Effector memory CD8-positive, alpha-beta T cell (primary cell): Measurements from ENCODE around the gene CCDC57.

ENCODE experiments used
- ATAC-seq: fragments of 150-1000 bp; cut with Tn5 transposase; replicated peaks from 2 replicates; pipeline ENCODE4 v1.10.0; 2021; ENCODE audit warnings: mild to moderate bottlenecking, moderate library complexity
- DNase-seq, 3 experiments: peaks; one replicate each; pipeline ENCODE4 v3.0.0; 2021
- H3K27ac Mint-ChIP-seq, 2 donors: one replicate each; pipeline ENCODE4 v1.8.0; 2022; ENCODE audit warnings: mild to moderate bottlenecking in 2 of 2, mixed read lengths in 2 of 2, moderate library complexity in 2 of 2
- H3K27me3 Mint-ChIP-seq, 2 donors: one replicate each; pipeline ENCODE4 v1.8.0; 2022; ENCODE audit warnings: mixed read lengths in 2 of 2
- H3K36me3 Mint-ChIP-seq: one replicate; pipeline ENCODE4 v1.8.0; 2022; ENCODE audit warnings: mild to moderate bottlenecking, moderate library complexity, mixed read lengths; ENCODE audit not compliant: insufficient read depth
- H3K4me1 Mint-ChIP-seq, 2 donors: one replicate each; pipeline ENCODE4 v1.8.0; 2022; ENCODE audit warnings: low read depth in 2 of 2, mixed read lengths in 2 of 2
- H3K4me3 Mint-ChIP-seq, 2 donors: one replicate each; pipeline ENCODE4 v1.8.0; 2022; ENCODE audit warnings: mild to moderate bottlenecking in 2 of 2, mixed read lengths in 2 of 2, moderate library complexity in 2 of 2
- H3K9me3 Mint-ChIP-seq, 2 donors: one replicate each; pipeline ENCODE4 v1.8.0; 2022; ENCODE audit warnings: mixed read lengths in 2 of 2

The CCDC57 gene

DNA sequence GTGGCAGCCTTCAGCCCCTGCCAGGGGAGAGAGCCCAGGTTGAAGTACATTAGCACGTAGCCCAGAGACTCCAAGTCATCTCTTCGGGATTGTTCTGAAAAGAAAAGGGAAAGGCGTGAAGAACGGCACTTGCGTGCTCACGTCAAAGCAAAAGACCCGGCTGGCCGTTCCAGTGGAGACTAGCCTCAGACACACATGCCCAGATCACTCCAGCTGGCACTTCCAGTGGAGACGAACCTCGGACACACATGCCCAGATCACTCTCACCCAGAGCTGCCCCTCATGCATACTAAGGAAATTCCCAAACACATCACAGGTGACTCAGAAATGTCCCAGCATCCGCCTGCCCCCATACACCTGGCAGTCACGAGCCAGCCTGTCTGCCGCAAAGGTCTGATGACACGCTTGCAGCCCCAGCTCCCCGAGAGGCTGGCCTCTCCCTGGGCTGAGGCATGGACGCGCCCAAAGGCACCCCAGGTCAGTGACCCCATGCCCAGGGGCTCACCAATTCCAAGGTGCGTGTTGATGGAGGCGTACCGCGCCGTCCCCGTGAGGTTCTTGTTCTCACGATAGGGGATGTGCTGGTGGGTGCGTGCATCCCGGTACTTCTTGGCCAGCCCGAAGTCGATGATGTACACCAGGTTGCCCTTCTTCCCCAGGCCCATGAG lies 40.0 kb upstream of the CCDC57 start:
- H3K27me3 Mint-ChIP-seq = no peaks in the 10 kb centered on the region
- H3K4me1 Mint-ChIP-seq = peaks cover 16 to 17% of the 10 kb centered on the region in 2 donors
- peak overlapping the region in 1 of 2 donors; percentile 12 for H3K4me3 Mint-ChIP-seq
- ATAC-seq = no peak
- H3K27ac Mint-ChIP-seq = peak overlapping the region; percentile 19 to 84
- no peaks in the 10 kb centered on the region for H3K9me3 Mint-ChIP-seq
- H3K36me3 Mint-ChIP-seq = peaks cover 88% of the 10 kb centered on the region
- DNase-seq = no peak

DNA sequence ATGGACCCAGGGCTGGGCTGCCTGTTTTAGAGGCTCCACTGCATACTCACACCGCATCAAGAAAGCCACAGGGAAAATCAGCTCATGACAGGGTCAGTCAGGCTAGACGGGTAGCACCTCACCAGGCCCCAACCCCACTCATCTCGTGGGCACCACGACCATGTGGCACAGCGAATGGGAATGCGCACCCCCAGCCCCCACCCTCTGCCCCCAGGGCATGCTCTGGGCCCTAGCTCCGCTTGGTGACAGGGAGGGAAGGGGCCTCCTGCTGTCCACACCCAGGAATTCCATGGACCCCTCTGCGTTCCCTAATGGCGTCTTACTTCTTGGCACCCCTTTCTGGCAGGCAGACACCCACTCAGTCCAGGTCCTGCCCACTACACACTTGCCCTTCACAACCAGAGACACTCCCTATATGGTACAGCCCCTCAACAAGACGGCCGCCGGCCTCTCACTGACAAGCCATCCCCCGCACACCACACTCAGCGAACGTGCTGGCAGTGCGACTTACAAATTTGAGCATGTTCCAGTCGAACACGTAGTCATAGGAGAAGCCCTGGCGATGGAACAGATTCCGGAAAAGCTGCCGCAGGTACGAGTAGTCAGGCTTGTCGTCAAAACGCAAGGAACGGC lies 38.3 kb upstream of the CCDC57 start:
- peaks cover 20 to 21% of the 10 kb centered on the region in 2 donors for H3K4me1 Mint-ChIP-seq
- no peak overlapping the region for H3K4me3 Mint-ChIP-seq
- no peaks in the 10 kb centered on the region for H3K27me3 Mint-ChIP-seq
- peaks cover 88% of the 10 kb centered on the region for H3K36me3 Mint-ChIP-seq
- peak overlapping the region; percentile 8 to 84 for H3K27ac Mint-ChIP-seq
- H3K9me3 Mint-ChIP-seq = no peaks in the 10 kb centered on the region
- no peak for DNase-seq
- ATAC-seq = no peak

DNA sequence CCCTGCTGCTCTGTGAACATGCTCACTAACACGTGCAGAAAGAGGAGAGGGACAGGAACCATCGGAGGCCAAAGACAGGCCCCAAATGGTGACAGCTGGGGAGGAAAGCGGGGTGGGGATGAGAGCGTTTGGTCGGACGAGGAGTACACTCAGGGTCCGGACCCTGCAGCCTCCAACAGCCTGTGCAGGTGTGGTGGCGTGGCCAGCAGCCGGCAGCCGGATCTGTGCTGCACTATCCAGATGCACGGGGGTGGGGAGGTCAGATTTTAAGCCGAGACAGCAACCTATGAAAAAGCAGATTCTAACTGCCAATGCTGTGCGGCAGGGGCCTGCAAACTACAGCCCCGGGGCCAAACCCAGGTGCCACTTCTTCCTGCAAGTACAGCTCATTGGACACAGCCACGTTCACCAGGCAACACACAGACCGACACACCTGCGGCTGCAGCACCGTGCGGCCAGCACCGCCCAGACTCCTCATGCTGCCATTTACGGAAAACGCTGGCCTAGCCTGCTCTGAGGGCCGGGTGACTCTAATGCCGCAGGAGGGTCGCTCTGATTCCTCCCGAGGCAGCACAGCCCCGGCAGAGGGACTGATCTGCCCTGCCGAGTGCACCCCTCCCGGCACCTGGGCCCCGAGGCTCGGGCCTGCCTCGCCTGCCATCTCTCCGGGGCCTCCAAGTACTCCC lies 37.4 kb upstream of the CCDC57 start:
- H3K4me3 Mint-ChIP-seq = peak overlapping the region in 1 of 2 donors; percentile 3
- no peaks in the 10 kb centered on the region for H3K27me3 Mint-ChIP-seq
- H3K27ac Mint-ChIP-seq = peak overlapping the region in 1 of 2 donors; percentile 96
- no peak for ATAC-seq
- no peak for DNase-seq
- H3K36me3 Mint-ChIP-seq = peaks cover 88% of the 10 kb centered on the region
- H3K4me1 Mint-ChIP-seq = peaks cover 22 to 23% of the 10 kb centered on the region in 2 donors
- no peaks in the 10 kb centered on the region for H3K9me3 Mint-ChIP-seq

DNA sequence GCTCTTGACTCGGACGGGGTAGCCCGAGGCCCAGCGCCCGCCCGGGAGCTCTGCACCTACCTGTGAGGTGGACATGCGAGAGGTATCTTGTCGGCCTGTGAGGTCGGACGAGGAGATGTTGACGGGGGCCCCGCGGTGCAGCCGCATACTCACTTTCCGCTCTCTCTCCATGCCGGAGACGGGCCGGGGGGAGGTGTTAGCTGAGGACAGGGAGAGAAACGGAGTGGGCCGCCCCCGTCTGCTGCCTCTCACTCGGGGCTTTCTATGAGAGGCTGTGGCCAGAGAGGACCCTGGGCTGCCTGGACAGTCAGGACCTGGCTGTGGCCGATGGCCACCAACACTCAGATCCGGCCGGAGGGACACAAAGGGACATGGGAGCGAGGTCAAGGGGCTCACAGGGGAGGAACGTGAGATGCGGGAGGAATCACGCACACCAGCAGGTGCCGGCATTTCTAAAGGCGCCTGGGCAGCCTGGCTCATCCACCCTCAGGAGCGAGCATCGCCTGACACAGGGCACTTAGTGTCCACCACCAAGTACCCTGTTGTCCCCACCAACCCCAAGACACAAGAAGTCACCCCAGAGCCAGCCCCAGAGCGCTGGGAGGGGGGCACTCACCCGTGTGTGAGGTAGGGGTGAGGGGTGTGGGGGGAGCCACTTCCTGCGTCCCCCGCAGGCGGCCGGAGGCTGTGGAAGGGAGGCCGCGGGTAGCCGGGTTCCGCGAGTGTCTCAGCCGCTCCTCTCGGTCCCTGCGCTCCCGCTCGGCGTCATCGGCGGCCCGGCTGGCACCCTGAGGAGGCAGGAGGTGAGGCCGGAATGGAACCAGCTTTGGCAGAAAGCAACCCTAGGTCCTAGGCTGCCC lies 36.4 kb upstream of the CCDC57 start:
- H3K27ac Mint-ChIP-seq = peak overlapping the region in 1 of 2 donors; percentile 96
- no peaks in the 10 kb centered on the region for H3K27me3 Mint-ChIP-seq
- H3K4me1 Mint-ChIP-seq = peaks cover 32% of the 10 kb centered on the region in 2 donors
- ATAC-seq = no peak
- DNase-seq = no peak
- peak overlapping the region in 1 of 2 donors; percentile 61 for H3K4me3 Mint-ChIP-seq
- H3K36me3 Mint-ChIP-seq = peaks cover 96% of the 10 kb centered on the region
- no peaks in the 10 kb centered on the region for H3K9me3 Mint-ChIP-seq

DNA sequence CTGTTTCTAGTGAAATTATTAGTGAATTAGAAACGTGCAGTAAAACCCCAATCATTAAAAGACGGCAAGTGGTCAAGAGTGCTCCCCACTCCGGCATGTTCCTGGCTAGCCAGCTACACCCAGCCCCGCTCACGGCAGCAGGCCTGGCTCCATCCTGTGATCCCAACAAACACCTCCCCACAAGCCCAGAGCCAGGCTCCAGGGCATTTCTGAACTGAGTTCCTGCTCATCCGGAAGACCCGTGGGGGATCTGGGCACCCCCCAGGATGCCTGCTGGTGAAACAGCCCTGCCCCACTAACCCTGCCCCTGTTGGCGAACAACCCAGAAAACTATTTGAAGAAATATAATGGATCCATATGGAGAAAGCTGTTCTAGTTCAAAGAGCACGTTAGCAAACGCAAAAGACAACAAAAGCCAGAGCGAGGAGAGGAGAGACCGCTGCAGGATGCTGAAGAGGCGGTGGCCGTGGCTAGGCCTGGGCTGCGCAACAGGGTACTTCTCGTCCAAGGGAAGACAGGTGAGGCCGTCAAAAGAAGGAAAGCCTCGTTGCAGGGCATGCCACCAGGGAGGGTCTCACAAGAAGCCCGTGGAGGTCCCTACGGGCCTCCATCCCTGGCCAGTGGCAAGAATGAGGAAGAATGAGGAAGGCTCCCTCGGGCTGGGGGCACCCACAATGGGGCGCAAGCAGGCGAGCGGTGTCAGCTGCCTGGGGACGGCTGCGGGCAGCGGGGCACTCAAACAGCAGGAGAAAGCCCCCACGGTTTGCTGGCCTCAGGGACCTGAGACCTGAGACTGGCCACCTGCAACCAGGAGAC lies 35.4 kb upstream of the CCDC57 start:
- Mint-ChIP-seq H3K27ac (peak overlapping the region in 1 of 2 donors; percentile 96), H3K36me3 (peaks cover 100% of the 10 kb centered on the region), H3K27me3 (no peaks in the 10 kb centered on the region), H3K4me1 (peaks cover 35 to 36% of the 10 kb centered on the region in 2 donors), H3K4me3 (peak overlapping the region in 1 of 2 donors; percentile 37), H3K9me3 (no peaks in the 10 kb centered on the region)
- ATAC-seq (no peak), DNase-seq (no peak)

DNA sequence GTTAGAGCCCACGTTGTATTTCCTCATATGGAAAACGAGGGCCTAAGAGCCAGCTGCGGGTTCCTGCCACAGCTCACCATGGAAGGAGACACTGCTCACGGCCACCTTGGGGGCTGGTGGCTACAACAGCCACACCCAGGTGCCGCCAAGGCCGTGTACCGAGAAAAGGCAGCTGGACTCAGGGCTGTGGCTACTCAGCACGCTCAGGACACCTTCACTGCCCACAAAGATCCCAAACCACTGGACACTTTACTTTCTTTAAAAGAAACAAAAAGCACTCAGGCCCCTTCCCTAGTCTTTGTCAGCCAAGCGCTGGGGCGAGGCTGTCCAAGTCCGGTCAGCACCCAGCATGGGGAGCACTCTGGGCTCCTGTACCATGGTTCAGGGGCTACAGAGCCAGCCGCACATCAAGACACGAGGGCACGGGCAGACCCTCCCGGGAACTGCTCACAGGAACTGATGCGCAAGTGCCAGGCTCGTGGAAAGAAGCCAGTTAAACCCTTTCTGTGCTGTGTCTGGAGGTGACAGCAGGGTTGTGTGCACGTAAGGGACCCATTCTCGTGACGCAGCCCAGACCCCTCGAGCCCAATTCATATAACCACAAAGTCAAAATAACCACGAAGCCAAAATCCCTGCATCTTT lies 34.7 kb upstream of the CCDC57 start:
- Mint-ChIP-seq H3K9me3 (no peaks in the 10 kb centered on the region), H3K36me3 (peaks cover 100% of the 10 kb centered on the region), H3K27me3 (no peaks in the 10 kb centered on the region), H3K4me1 (peaks cover 38 to 40% of the 10 kb centered on the region in 2 donors), H3K4me3 (peak overlapping the region in 1 of 2 donors; percentile 27), H3K27ac (peak overlapping the region in 1 of 2 donors; percentile 96)
- ATAC-seq = no peak
- DNase-seq = no peak

DNA sequence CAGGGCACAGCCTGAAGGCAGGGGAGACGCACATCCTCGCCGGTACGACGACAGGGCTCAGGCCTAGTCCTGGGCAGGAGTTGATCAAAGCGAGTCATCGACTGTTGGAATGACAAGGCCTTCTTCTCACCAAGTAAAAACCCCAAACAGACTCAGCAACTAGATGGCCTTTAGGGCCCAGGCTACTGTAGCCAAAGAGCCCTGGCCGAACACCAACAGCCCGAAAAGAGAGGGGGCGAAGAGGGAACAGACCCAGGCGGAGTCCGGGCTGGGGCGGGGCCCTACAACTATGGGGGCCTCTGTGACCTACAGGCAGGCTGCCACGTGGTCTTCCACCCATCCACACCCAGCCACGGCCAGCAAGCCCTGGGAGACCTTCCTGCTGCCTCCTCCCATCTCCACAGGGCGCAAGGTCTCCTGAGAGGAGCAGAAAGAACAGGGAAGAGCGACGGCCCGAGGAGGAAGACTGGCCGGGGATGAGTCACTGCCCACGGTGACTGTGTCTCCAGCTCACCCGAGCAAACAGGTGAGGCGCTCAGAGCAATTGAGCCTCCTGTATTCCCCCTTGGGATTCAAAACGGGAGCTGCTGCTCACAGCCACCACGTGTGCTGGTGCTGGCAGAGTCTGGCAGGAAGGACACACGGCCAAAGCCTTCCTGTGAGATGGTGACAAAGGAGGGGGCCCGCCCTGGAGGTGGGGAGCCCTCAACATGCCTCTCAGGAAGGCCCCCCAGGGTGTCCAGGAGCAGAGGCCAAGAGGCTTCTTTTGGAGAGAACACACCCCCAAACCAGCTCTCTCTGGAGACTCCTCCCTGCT lies 33.9 kb upstream of the CCDC57 start:
- Mint-ChIP-seq H3K36me3 (peaks cover 100% of the 10 kb centered on the region), H3K4me3 (peak overlapping the region in 1 of 2 donors; percentile 27), H3K4me1 (peaks cover 38 to 42% of the 10 kb centered on the region in 2 donors), H3K27me3 (no peaks in the 10 kb centered on the region), H3K27ac (peak overlapping the region; percentile 84 to 96), H3K9me3 (no peaks in the 10 kb centered on the region)
- ATAC-seq (no peak), DNase-seq (no peak)

DNA sequence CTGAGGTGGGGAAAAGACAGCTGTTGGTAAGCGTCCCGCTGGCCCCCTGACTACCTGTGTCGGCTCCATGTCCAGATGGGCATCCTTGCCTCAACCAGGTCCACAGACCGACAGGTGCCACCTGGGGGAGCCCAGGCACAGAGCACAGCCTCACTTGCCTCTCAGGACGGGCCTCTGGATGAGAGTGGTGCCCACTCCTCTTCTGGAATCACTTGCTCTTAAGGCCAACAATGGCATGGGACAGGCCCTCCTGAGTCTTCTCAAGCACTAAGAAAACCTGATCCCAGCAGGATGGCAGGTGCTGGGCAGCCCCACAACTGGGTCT lies 33.4 kb upstream of the CCDC57 start:
- Mint-ChIP-seq H3K4me3 (peak overlapping the region in 1 of 2 donors; percentile 27), H3K4me1 (peaks cover 43 to 45% of the 10 kb centered on the region in 2 donors), H3K36me3 (peaks cover 100% of the 10 kb centered on the region), H3K9me3 (no peaks in the 10 kb centered on the region), H3K27ac (peak overlapping the region; percentile 84 to 96), H3K27me3 (no peaks in the 10 kb centered on the region)
- DNase-seq (no peak), ATAC-seq (no peak)

DNA sequence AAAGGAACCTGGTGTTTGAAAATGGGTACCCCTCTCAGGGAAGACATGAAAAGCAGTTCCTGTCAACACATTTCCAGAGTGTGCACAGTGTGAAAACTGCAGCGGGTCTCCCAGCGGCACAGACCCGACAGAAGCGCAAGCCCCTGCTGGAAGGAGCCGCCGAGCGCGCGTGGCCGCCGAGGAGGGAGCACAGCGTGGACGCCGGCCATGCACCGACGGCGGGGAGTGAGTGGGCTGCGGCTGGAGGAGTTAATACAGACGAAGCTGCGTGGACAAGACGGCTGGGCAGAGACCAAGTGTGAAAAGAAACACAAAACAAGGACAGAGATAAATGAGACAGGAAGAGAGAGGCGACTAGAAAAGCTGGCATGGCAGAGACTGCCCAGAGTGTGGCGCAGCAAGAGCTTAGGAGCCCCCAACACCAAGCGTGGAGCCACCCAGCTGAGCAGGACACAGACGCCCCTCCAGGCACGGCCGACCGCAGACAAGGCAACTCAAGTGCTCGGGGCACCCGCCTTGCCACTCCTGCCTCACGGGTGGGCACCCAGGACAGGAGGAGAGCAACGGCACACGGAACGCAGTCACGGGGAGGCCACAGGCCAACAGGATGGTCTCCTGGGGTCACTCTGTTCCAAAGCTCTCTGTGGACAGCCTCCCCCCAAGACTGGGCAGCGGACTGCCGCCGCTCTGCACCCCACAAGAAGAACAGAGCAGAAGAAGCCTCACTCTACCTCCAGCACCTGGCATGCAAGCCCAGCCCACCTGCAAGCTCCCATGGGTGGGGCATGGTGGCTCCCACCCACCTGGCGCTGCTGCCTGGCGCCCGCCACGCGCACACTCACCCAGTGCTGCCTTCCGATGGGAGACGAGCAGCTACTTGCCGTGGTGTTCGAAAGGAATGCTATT lies 32.7 kb upstream of the CCDC57 start:
- no peak for DNase-seq
- Mint-ChIP-seq H3K36me3 (peaks cover 100% of the 10 kb centered on the region), H3K27ac (peak overlapping the region; percentile 73 to 96), H3K4me3 (peak overlapping the region in 1 of 2 donors; percentile 27), H3K4me1 (peaks cover 45 to 47% of the 10 kb centered on the region in 2 donors), H3K27me3 (no peaks in the 10 kb centered on the region), H3K9me3 (no peaks in the 10 kb centered on the region)
- no peak for ATAC-seq

DNA sequence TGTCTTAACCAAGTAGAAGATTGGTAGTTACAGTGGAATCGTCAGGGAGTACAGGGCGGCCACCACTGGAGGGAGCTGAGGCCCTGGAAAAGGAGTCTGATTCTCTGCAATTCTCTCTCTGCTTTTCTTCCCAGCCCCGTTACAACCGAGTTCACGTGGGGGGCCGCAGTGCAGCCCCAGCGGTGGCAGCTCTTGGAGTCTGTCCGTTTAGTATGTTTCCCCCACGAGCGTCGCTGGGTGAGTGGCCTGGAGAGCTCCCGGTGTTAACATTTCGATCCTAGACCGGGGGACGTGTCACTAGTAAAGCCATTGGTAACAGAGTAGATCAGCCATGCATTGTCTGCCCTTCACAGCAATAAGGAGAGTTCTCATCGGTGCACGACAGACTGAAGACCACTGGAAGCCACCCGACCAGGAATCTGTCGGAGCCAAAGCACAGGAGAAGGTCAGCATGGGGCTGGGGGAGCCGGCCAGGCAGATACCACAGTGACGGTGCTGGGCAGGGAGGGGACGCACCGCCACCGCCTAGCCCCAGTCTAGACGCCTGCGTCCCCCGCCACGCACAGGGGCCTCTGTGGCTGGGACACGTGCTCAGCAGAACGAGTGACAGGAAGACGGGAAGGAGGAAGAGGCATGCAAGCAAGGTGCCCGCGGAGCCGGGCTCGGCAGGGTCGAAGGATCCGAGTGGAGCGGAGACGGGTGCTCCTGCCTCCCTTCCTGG lies 31.9 kb upstream of the CCDC57 start:
- Mint-ChIP-seq H3K4me1 (peaks cover 52% of the 10 kb centered on the region in 2 donors), H3K27ac (peak overlapping the region; percentile 73 to 96), H3K36me3 (peaks cover 100% of the 10 kb centered on the region), H3K27me3 (no peaks in the 10 kb centered on the region), H3K9me3 (no peaks in the 10 kb centered on the region), H3K4me3 (peak overlapping the region in 1 of 2 donors; percentile 13)
- DNase-seq (no peak), ATAC-seq (no peak)
